ENCODE results near the gene TSPYL4.

The TSPYL4 gene

DNA sequence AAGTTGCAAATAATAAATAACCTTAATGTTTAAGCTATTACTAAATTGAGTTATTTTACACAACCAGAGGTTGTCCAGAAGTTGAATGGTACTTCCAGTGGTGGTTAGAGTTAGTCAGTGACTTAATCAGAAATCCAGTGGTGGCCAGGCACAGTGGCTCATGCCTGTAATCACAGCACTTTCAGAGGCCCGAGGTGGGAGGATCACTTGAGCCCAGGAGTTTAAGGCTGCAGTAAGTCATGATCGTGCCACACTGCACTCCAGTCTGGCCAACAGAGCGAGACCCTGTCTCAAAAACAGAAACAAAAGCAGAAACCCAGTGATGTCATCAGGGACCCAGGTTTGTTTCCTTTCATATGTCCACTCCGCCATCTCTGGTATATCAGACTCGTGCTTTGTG is 35.0 kb downstream of the TSPYL4 start:
- Histone ChIP-seq H3K27me3 (ENCODE audit: control insufficient read depth, insufficient read depth, low read length) (no peaks in the 10 kb centered on the region), H3K4me3 (ENCODE audit: low read length) (no peak overlapping the region), H3K36me3 (ENCODE audit: control insufficient read depth, low read depth, low read length) (no peaks in the 10 kb centered on the region), H3K4me1 (ENCODE audit: control insufficient read depth, low read depth, low read length) (peaks cover 11% of the 10 kb centered on the region), H3K9ac (ENCODE audit: low read length) (no peak overlapping the region), H3K9me3 (ENCODE audit: control insufficient read depth, low read depth, low read length) (no peaks in the 10 kb centered on the region), H3K27ac (ENCODE audit: low read length) (no peak overlapping the region)

DNA sequence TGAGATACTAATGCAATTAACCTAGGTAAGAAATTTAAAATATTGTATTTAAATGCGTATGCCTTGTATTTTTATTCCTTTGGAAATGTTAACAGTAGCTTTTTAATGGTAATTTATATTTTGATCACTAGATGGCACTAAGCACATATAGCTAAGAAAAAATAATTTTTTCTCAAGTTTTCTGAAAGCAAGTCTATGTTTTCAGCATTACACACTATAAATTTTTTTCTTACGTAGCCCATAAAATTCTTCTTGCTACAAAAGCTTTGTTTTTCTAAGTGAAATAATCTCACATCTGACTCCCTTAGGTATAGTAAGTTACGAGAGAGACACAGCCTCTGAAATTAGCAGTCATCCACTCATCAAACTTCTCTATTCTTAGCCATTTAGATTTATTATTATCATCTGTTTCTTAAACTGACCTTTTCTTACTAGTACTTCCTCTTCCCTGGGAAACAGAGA is 35.7 kb downstream of the TSPYL4 start:
- Histone ChIP-seq H3K9me3 (ENCODE audit: control insufficient read depth, low read depth, low read length) (no peaks in the 10 kb centered on the region), H3K4me3 (ENCODE audit: low read length) (no peak overlapping the region), H3K36me3 (ENCODE audit: control insufficient read depth, low read depth, low read length) (no peaks in the 10 kb centered on the region), H3K4me1 (ENCODE audit: control insufficient read depth, low read depth, low read length) (peaks cover 7% of the 10 kb centered on the region), H3K27me3 (ENCODE audit: control insufficient read depth, insufficient read depth, low read length) (no peaks in the 10 kb centered on the region), H3K9ac (ENCODE audit: low read length) (no peak overlapping the region), H3K27ac (ENCODE audit: low read length) (no peak overlapping the region)

DNA sequence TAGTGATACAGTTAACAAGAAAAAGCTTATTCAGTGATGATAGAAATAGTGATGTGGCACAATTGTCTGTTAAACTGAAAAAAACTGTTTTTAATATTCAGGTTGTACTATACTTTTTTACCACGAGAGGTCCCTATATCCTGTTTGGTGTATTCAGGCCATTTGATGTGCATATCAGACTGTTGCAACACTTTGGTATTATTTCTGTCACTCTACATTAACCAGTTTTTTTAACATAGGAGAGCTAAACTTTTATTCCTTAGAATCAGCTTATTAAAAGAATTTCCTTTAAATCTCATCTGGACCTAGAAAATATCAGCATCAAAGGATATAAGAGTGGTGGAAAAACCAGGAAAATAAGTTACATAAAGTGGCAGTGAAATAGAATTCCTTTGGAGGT is 36.8 kb downstream of the TSPYL4 start:
- Histone ChIP-seq H3K27me3 (ENCODE audit: control insufficient read depth, insufficient read depth, low read length) (no peaks in the 10 kb centered on the region), H3K4me3 (ENCODE audit: low read length) (no peak overlapping the region), H3K4me1 (ENCODE audit: control insufficient read depth, low read depth, low read length) (no peaks in the 10 kb centered on the region), H3K9me3 (ENCODE audit: control insufficient read depth, low read depth, low read length) (no peaks in the 10 kb centered on the region), H3K9ac (ENCODE audit: low read length) (no peak overlapping the region), H3K36me3 (ENCODE audit: control insufficient read depth, low read depth, low read length) (no peaks in the 10 kb centered on the region), H3K27ac (ENCODE audit: low read length) (no peak overlapping the region)

DNA sequence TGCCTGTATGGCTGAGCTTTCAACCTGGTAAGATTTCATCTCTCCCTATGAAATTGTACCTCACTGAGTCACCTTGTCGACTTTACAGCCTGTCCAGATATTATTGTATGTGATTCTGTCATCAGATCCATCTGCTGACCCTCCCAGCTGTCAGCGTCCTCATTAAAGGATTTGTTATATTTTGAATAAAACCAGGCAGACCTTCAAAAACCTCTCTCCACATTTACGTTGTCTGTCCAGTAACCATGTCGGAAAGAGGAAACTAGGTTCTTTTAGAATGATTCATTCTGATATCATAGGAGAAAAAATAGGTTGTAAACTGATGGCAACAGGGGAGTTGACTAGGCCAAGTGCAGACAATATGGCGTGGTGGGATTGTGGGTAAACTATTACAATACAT is 38.5 kb downstream of the TSPYL4 start:
- Histone ChIP-seq H3K27ac (ENCODE audit: low read length) (no peak overlapping the region), H3K9me3 (ENCODE audit: control insufficient read depth, low read depth, low read length) (no peaks in the 10 kb centered on the region), H3K36me3 (ENCODE audit: control insufficient read depth, low read depth, low read length) (no peaks in the 10 kb centered on the region), H3K4me1 (ENCODE audit: control insufficient read depth, low read depth, low read length) (no peaks in the 10 kb centered on the region), H3K4me3 (ENCODE audit: low read length) (no peak overlapping the region), H3K9ac (ENCODE audit: low read length) (no peak overlapping the region), H3K27me3 (ENCODE audit: control insufficient read depth, insufficient read depth, low read length) (no peaks in the 10 kb centered on the region)

DNA sequence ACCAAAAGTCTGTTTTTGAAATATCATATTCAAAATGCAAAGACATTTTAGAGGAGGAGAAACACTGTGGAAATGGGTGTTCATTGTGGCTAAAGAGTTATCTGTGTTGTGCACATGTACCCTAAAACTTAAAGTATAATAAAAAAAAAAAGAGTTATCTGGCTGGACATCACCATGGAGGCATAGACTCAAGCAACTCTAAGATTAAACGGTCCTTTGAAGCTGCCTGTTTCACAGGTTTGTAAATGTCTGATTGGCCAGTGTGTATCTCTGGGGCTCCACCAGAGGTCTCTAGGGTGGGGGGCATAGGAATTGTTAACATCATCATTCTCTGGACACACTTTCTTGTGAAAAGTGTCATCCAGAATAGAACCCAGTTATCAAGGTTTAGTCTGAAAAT is 39.2 kb downstream of the TSPYL4 start:
- Histone ChIP-seq H3K36me3 (ENCODE audit: control insufficient read depth, low read depth, low read length) (no peaks in the 10 kb centered on the region), H3K27ac (ENCODE audit: low read length) (no peak overlapping the region), H3K4me3 (ENCODE audit: low read length) (no peak overlapping the region), H3K9ac (ENCODE audit: low read length) (no peak overlapping the region), H3K9me3 (ENCODE audit: control insufficient read depth, low read depth, low read length) (no peaks in the 10 kb centered on the region), H3K4me1 (ENCODE audit: control insufficient read depth, low read depth, low read length) (no peaks in the 10 kb centered on the region), H3K27me3 (ENCODE audit: control insufficient read depth, insufficient read depth, low read length) (no peaks in the 10 kb centered on the region)

DNA sequence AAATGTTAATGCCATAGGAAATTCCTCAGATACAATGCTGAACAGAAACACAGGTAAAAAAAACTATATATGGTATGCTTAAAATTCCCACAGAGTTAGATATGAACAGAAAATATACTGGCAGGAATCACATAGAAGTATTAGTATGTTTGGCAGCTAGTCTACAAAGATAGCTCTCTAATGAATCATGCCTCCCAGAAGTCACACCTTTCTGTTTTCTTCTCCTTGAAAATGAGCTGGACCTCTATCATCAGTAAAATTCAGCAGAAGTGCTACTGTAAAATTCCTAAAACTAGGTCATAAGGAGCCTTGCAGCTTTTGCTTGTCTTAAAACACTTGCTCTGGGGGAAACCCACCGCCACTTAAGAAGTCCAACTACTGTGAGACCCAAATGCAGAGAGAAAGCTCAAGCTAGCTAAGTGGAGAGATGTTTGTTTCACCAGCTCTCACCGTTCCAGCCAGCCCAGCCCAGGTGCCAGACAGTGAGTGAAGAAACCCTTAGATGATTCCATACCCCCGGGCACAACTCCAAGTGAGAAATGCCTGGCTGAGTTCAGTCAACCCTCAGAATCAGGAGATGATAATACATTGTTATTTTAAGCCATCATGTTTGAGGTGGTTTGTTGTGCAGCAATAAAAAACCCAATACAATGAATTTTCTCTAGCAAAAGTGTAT is 43.0 kb downstream of the TSPYL4 start:
- Histone ChIP-seq H3K4me3 (ENCODE audit: low read length) (no peak overlapping the region), H3K36me3 (ENCODE audit: control insufficient read depth, low read depth, low read length) (no peaks in the 10 kb centered on the region), H3K9ac (ENCODE audit: low read length) (no peak overlapping the region), H3K9me3 (ENCODE audit: control insufficient read depth, low read depth, low read length) (no peaks in the 10 kb centered on the region), H3K27ac (ENCODE audit: low read length) (no peak overlapping the region), H3K27me3 (ENCODE audit: control insufficient read depth, insufficient read depth, low read length) (no peaks in the 10 kb centered on the region), H3K4me1 (ENCODE audit: control insufficient read depth, low read depth, low read length) (no peaks in the 10 kb centered on the region)

DNA sequence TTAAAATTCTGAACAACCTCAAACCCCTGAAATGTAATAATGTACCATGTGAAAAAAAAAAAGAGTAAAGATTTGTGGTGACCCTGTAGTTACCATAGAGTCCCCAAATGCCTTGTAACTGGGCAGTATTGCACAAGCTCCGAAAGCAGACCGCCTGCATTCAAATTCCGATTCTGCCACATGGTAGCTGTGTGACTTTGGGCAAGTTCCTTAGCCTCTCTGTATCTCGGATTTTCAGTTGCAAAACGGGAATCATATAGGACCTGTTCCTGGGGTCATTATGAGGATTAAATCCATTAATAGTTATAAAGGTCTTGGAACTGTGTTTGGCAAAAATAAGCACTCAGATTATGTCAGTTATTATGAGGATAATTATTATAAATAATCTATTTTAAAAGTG is 43.6 kb downstream of the TSPYL4 start:
- no peak overlapping the region for H3K9ac ChIP-seq (ENCODE audit: low read length)
- no peak overlapping the region for H3K27ac ChIP-seq (ENCODE audit: low read length)
- H3K27me3 ChIP-seq (ENCODE audit: control insufficient read depth, insufficient read depth, low read length), result no peaks in the 10 kb centered on the region
- no peaks in the 10 kb centered on the region for H3K36me3 ChIP-seq (ENCODE audit: control insufficient read depth, low read depth, low read length)
- H3K9me3 ChIP-seq (ENCODE audit: control insufficient read depth, low read depth, low read length), result no peaks in the 10 kb centered on the region
- no peak overlapping the region for H3K4me3 ChIP-seq (ENCODE audit: low read length)
- no peaks in the 10 kb centered on the region for H3K4me1 ChIP-seq (ENCODE audit: control insufficient read depth, low read depth, low read length)

DNA sequence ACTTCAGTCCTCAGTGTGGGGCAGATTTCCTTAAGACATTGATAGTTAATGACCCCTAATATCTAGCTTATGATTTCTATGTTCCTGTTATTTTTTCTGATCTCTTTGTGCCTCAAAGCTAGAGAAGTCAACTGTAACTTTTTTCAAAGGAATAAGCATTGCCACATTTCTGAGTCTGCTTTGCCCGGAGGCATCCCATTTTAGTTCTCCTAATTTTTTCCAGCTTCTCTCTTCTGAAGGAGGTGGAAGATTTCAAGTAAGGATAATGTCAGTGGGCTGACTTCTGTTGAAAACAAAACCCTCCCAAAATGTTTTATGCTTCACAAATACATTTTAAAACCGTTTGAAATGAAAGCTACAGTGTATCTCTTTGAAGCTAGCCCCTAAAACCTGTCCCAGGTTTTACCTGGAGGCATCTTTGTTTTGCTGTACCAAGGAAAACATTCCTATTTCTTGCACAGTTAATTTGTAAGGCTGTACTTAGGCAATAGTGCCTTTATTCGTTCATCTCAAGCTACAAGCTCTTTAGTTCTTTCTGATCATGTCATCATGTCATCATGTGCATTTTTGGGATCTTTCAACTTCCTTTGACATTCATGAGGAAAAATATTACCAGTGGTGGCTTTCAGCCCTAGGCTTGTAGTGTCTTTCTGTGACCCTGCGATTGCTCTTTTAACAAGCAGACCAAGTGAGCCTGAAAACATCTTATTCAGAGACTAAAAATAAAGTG is 45.7 kb downstream of the TSPYL4 start:
- H3K27me3 ChIP-seq (ENCODE audit: control insufficient read depth, insufficient read depth, low read length), result no peaks in the 10 kb centered on the region
- no peaks in the 10 kb centered on the region for H3K9me3 ChIP-seq (ENCODE audit: control insufficient read depth, low read depth, low read length)
- no peak overlapping the region for H3K9ac ChIP-seq (ENCODE audit: low read length)
- no peak overlapping the region for H3K27ac ChIP-seq (ENCODE audit: low read length)
- no peak overlapping the region for H3K4me3 ChIP-seq (ENCODE audit: low read length)
- no peaks in the 10 kb centered on the region for H3K4me1 ChIP-seq (ENCODE audit: control insufficient read depth, low read depth, low read length)
- H3K36me3 ChIP-seq (ENCODE audit: control insufficient read depth, low read depth, low read length), result no peaks in the 10 kb centered on the region

DNA sequence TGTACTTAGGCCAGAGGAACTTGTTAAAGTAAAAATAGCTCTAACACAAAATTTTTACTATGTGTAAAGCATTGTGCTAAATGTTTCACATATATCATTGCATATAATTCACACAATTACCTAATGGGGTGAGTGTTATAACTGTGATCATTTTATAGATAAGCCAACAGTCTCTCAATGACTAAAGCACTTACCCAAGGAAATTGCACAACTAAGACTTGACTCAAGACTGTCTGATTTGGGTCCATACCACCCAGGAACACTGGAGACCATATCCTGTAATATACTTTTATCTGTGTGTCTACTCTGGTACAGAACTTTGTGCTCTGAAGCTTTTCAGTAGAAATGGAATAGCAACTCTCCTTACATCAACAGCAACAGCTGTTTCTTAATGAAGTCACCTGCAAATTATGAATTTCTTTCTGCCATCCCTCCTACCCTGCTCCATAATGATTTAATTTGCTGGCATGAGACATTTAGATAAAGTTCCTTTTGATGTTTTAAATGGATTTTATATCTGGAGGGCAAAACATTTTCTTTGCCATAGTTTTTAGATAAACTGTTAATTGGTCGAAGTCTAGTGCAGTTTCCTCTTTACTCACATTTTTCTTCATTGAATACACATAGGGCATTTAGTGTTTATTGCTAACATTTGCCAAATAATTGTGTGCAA is 47.5 kb downstream of the TSPYL4 start:
- H3K9ac ChIP-seq (ENCODE audit: low read length), result no peak overlapping the region
- no peaks in the 10 kb centered on the region for H3K9me3 ChIP-seq (ENCODE audit: control insufficient read depth, low read depth, low read length)
- H3K36me3 ChIP-seq (ENCODE audit: control insufficient read depth, low read depth, low read length), result no peaks in the 10 kb centered on the region
- H3K27me3 ChIP-seq (ENCODE audit: control insufficient read depth, insufficient read depth, low read length), result no peaks in the 10 kb centered on the region
- no peaks in the 10 kb centered on the region for H3K4me1 ChIP-seq (ENCODE audit: control insufficient read depth, low read depth, low read length)
- no peak overlapping the region for H3K4me3 ChIP-seq (ENCODE audit: low read length)
- H3K27ac ChIP-seq (ENCODE audit: low read length), result no peak overlapping the region

DNA sequence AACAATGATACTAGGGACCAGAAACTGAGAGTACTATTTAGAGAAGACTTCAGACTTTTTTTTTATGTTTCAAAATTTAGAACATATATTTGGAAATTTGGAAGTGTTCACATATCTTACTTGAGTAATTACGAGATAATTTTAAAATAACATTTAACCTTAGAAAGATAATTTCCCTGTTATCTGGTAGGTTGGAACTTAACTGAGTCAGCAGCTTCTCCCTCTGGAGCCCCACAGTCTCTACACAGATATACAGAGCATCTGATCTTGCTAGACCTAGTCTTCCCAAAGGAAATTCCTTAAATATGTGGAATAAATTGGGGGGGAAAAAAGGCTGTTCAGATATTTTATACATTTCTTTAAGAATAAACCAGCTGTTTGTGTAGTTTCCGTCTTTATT is 48.6 kb downstream of the TSPYL4 start:
- H3K4me3 ChIP-seq (ENCODE audit: low read length), result no peak overlapping the region
- H3K9me3 ChIP-seq (ENCODE audit: control insufficient read depth, low read depth, low read length), result no peaks in the 10 kb centered on the region
- H3K27ac ChIP-seq (ENCODE audit: low read length), result no peak overlapping the region
- H3K36me3 ChIP-seq (ENCODE audit: control insufficient read depth, low read depth, low read length), result no peaks in the 10 kb centered on the region
- H3K27me3 ChIP-seq (ENCODE audit: control insufficient read depth, insufficient read depth, low read length), result no peaks in the 10 kb centered on the region
- H3K9ac ChIP-seq (ENCODE audit: low read length), result no peak overlapping the region
- no peaks in the 10 kb centered on the region for H3K4me1 ChIP-seq (ENCODE audit: control insufficient read depth, low read depth, low read length)

DNA sequence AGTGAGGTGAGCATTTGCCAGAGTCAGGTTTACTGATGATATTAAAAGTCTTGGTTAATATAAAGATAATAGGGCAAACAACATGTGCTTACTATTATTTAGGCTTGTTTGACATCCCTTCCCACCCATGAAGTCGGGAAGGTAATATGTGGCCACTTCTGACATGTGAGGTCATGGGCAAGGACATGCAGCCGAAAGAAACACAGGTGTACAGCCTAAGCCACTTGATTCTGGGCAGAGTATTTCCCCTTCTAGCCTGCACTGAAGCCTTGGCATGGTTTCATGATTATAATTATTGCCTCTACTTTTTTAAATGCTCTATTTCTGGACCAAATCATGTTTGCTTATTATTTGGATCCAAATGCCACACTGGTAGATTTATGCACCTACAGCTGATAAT is 52.3 kb downstream of the TSPYL4 start:
- H3K27me3 ChIP-seq (ENCODE audit: control insufficient read depth, insufficient read depth, low read length), result no peaks in the 10 kb centered on the region
- H3K36me3 ChIP-seq (ENCODE audit: control insufficient read depth, low read depth, low read length), result peaks cover 4% of the 10 kb centered on the region
- H3K9ac ChIP-seq (ENCODE audit: low read length), result no peak overlapping the region
- H3K4me1 ChIP-seq (ENCODE audit: control insufficient read depth, low read depth, low read length), result no peaks in the 10 kb centered on the region
- H3K4me3 ChIP-seq (ENCODE audit: low read length), result no peak overlapping the region
- H3K27ac ChIP-seq (ENCODE audit: low read length), result no peak overlapping the region
- no peaks in the 10 kb centered on the region for H3K9me3 ChIP-seq (ENCODE audit: control insufficient read depth, low read depth, low read length)

All from iPS-18a (cell line).